Measurements from ENCODE around the gene NRCAM.
A peak's percentile ranks its signal among the peaks of the same experiment; 100 is the strongest.

NRCAM gene

GRCh38 chr7:108134486-108134885 is 321.8 kb downstream of the NRCAM start:
- H3K9me3 ChIP-seq (ENCODE audit: severe bottlenecking), result peaks cover 5% of the 10 kb centered on the region
- H3K36me3 ChIP-seq, result no peaks in the 10 kb centered on the region
- H3K27ac ChIP-seq, result no peak overlapping the region
- TF ChIP-seq CTCF (IDR thresholded peaks at IDR 0.05; ENCODE audit: low read depth, low read length), result no peak
- no peaks in the 10 kb centered on the region for H3K27me3 ChIP-seq (ENCODE audit: insufficient read depth, low read depth, severe bottlenecking)
- no peak for DNase-seq
- no peak overlapping the region for H3K4me3 ChIP-seq (ENCODE audit: low read depth, low read length)

GRCh38 chr7:108132551-108133265 is 323.5 kb downstream of the NRCAM start:
- DNase-seq, result peak; percentile 47
- peak overlapping the region; percentile 43 for H3K27ac ChIP-seq

GRCh38 chr7:108130261-108130660 is 326.0 kb downstream of the NRCAM start, which contains the start of gene LAMB4:
Gene LAMB4 (minus strand): TSS chr7:108130361. CDS start chr7:108123164, 7,197 bp downstream.
- Histone ChIP-seq H3K4me3 (ENCODE audit: low read depth, low read length) (no peak within 1 kb of the TSS), H3K27ac (no peak within 1 kb of the TSS), H3K27me3 (ENCODE audit: insufficient read depth, low read depth, severe bottlenecking) (no peaks in the 10 kb centered on the region), H3K36me3 (no peaks in the 10 kb centered on the region), H3K9me3 (ENCODE audit: severe bottlenecking) (no peaks in the 10 kb centered on the region)
- TF ChIP-seq CTCF (IDR thresholded peaks at IDR 0.05; ENCODE audit: low read depth, low read length), result no peak
- DNase-seq, result no peak

More at GRCh38 chr7:108132551-108133265, 323.5 kb downstream of the NRCAM start:
- peaks cover 5% of the 10 kb centered on the region for H3K9me3 ChIP-seq (ENCODE audit: severe bottlenecking)
- H3K4me3 ChIP-seq (ENCODE audit: low read depth, low read length), result no peak overlapping the region
- no peaks in the 10 kb centered on the region for H3K27me3 ChIP-seq (ENCODE audit: insufficient read depth, low read depth, severe bottlenecking)
- no peaks in the 10 kb centered on the region for H3K36me3 ChIP-seq
- no peak for TF ChIP-seq CTCF (IDR thresholded peaks at IDR 0.05; ENCODE audit: low read depth, low read length)

- H3K36me3 ChIP-seq, result no peaks in the 10 kb centered on the region
- no peak for TF ChIP-seq CTCF (IDR thresholded peaks at IDR 0.05; ENCODE audit: low read depth, low read length)
- H3K27me3 ChIP-seq (ENCODE audit: insufficient read depth, low read depth, severe bottlenecking), result no peaks in the 10 kb centered on the region
- no peak for DNase-seq
- H3K27ac ChIP-seq, result no peak overlapping the region
- H3K4me3 ChIP-seq (ENCODE audit: low read depth, low read length), result no peak overlapping the region
- no peaks in the 10 kb centered on the region for H3K9me3 ChIP-seq (ENCODE audit: severe bottlenecking)
These were observed 326.9 kb downstream of the NRCAM start for GRCh38 chr7:108129018-108129965.

GRCh38 chr7:108128514-108128913 is 327.7 kb downstream of the NRCAM start:
- no peak overlapping the region for H3K4me3 ChIP-seq (ENCODE audit: low read depth, low read length)
- no peak for DNase-seq
- H3K9me3 ChIP-seq (ENCODE audit: severe bottlenecking), result no peaks in the 10 kb centered on the region
- no peaks in the 10 kb centered on the region for H3K36me3 ChIP-seq
- TF ChIP-seq CTCF (IDR thresholded peaks at IDR 0.05; ENCODE audit: low read depth, low read length), result no peak
- H3K27ac ChIP-seq, result no peak overlapping the region
- H3K27me3 ChIP-seq (ENCODE audit: insufficient read depth, low read depth, severe bottlenecking), result no peaks in the 10 kb centered on the region

Data from WERI-Rb-1 (cell line).